ENCODE data around the gene GARRE1. TPM values are rescaled to one million over a fixed set of nuclear protein-coding genes. Genes with fewer than 3 reads are reported as not detected.
A peak's percentile ranks its signal among the peaks of the same experiment; 100 is the strongest.
"Not testable (repeated sequence)": the region's sequence is repeated elsewhere in the genome, so short reads cannot be mapped to it uniquely, and the experiment has no call there.

The GARRE1 gene
- total RNA-seq, 1 donor from 2014 or later, result 69.8 TPM

- Histone ChIP-seq H3K4me2 (peak overlapping the region; percentile 91), H3F3A (ENCODE audit: low read depth) (peaks cover 19% of the 10 kb centered on the region), H3K4me3 (peak overlapping the region; percentile 88), H2AFZ (replicated peaks) (peak overlapping the region; percentile 99), H4K20me1 (ENCODE audit: low read depth) (peaks cover 27% of the 10 kb centered on the region), H3K79me2 (ENCODE audit: low read depth) (peaks cover 38% of the 10 kb centered on the region)
- not testable (repeated sequence) for H3K36me3 Mint-ChIP-seq; H3K9me3 Mint-ChIP-seq; H3K4me1 ChIP-seq; DNase-seq (ENCODE audit: low spot score); H3K27me3 Mint-ChIP-seq (ENCODE audit: insufficient read depth, low read depth); H3K9ac ChIP-seq; H3K36me3 ChIP-seq; H3K27ac ChIP-seq; H3K9me3 ChIP-seq (ENCODE audit: low read depth); H3K27me3 ChIP-seq
- Mint-ChIP-seq H3K4me1 (peaks cover 23% of the 10 kb centered on the region), H3K27ac (peak overlapping the region; percentile 93), H3K4me3 (peak overlapping the region; percentile 98)
Measured at GRCh38 chr19:34253681-34254045, 691 bp upstream of the GARRE1 start.

- Histone ChIP-seq H3K36me3 (no peaks in the 10 kb centered on the region), H3K9me3 (ENCODE audit: low read depth) (no peaks in the 10 kb centered on the region), H3K9ac (peak overlapping the region; percentile 79), H3F3A (ENCODE audit: low read depth) (peaks cover 19% of the 10 kb centered on the region), H3K79me2 (ENCODE audit: low read depth) (peaks cover 50% of the 10 kb centered on the region), H3K27me3 (no peaks in the 10 kb centered on the region), H4K20me1 (ENCODE audit: low read depth) (peaks cover 34% of the 10 kb centered on the region), H2AFZ (replicated peaks) (peak overlapping the region; percentile 39), H3K4me2 (peak overlapping the region; percentile 91), H3K4me1 (peaks cover 5% of the 10 kb centered on the region), H3K27ac (peak overlapping the region; percentile 81), H3K4me3 (peak overlapping the region; percentile 99)
- Mint-ChIP-seq H3K27ac (peak overlapping the region; percentile 33), H3K9me3 (no peaks in the 10 kb centered on the region), H3K4me1 (peaks cover 21% of the 10 kb centered on the region), H3K27me3 (ENCODE audit: insufficient read depth, low read depth) (peaks cover 4% of the 10 kb centered on the region), H3K4me3 (peak overlapping the region; percentile 90), H3K36me3 (peaks cover 3% of the 10 kb centered on the region)
- peak; percentile 71 for DNase-seq (ENCODE audit: low spot score)
- TF ChIP-seq EZH2phosphoT487 (IDR thresholded peaks at IDR 0.05) (no peak), EZH2 (IDR thresholded peaks at IDR 0.05) (no peak), CTCF (IDR thresholded peaks at IDR 0.05) (no peak)
Measured at GRCh38 chr19:34254698-34255432, 511 bp downstream of the GARRE1 start.

- Histone ChIP-seq H3K36me3 (no peaks in the 10 kb centered on the region), H3K9me3 (ENCODE audit: low read depth) (no peaks in the 10 kb centered on the region), H3F3A (ENCODE audit: low read depth) (peaks cover 19% of the 10 kb centered on the region), H3K27me3 (no peaks in the 10 kb centered on the region), H3K9ac (peak overlapping the region; percentile 79), H3K4me1 (peaks cover 6% of the 10 kb centered on the region), H3K79me2 (ENCODE audit: low read depth) (peaks cover 57% of the 10 kb centered on the region), H3K4me3 (peak overlapping the region; percentile 99), H3K27ac (no peak overlapping the region), H3K4me2 (peak overlapping the region; percentile 91), H2AFZ (replicated peaks) (no peak overlapping the region), H4K20me1 (ENCODE audit: low read depth) (peaks cover 36% of the 10 kb centered on the region)
- Mint-ChIP-seq H3K4me3 (peak overlapping the region; percentile 90), H3K36me3 (peaks cover 3% of the 10 kb centered on the region), H3K4me1 (peaks cover 22% of the 10 kb centered on the region), H3K9me3 (no peaks in the 10 kb centered on the region), H3K27me3 (ENCODE audit: insufficient read depth, low read depth) (peaks cover 4% of the 10 kb centered on the region), H3K27ac (peak overlapping the region; percentile 33)
- DNase-seq (ENCODE audit: low spot score), result no peak
- TF ChIP-seq EZH2phosphoT487 (IDR thresholded peaks at IDR 0.05), result no peak
- no peak for TF ChIP-seq CTCF (IDR thresholded peaks at IDR 0.05)
- no peak for TF ChIP-seq EZH2 (IDR thresholded peaks at IDR 0.05)
Measured at GRCh38 chr19:34255546-34255945, 1.2 kb downstream of the GARRE1 start.

GRCh38 chr19:34256835-34257558 lies 2.6 kb downstream of the GARRE1 start:
- peaks cover 50% of the 10 kb centered on the region for H4K20me1 ChIP-seq (ENCODE audit: low read depth)

More at GRCh38 chr19:34256835-34257558, 2.6 kb downstream of the GARRE1 start:
- no peak overlapping the region for H3K4me2 ChIP-seq
- peaks cover 5% of the 10 kb centered on the region for H3K36me3 Mint-ChIP-seq
- H3K9ac ChIP-seq, result no peak overlapping the region
- H3F3A ChIP-seq (ENCODE audit: low read depth), result peaks cover 19% of the 10 kb centered on the region
- H3K9me3 ChIP-seq (ENCODE audit: low read depth), result no peaks in the 10 kb centered on the region
- H2AFZ ChIP-seq (replicated peaks), result no peak overlapping the region
- no peaks in the 10 kb centered on the region for H3K36me3 ChIP-seq
- H3K9me3 Mint-ChIP-seq, result no peaks in the 10 kb centered on the region
- no peak overlapping the region for H3K27ac ChIP-seq
- H3K4me3 ChIP-seq, result no peak overlapping the region
- no peak overlapping the region for H3K4me3 Mint-ChIP-seq
- H3K4me1 Mint-ChIP-seq, result peaks cover 31% of the 10 kb centered on the region
- H3K4me1 ChIP-seq, result peaks cover 11% of the 10 kb centered on the region
- DNase-seq (ENCODE audit: low spot score), result no peak
- TF ChIP-seq EZH2 (IDR thresholded peaks at IDR 0.05), result no peak
- TF ChIP-seq CTCF (IDR thresholded peaks at IDR 0.05), result no peak
- no peak for TF ChIP-seq EZH2phosphoT487 (IDR thresholded peaks at IDR 0.05)
- H3K27me3 Mint-ChIP-seq (ENCODE audit: insufficient read depth, low read depth), result peaks cover 4% of the 10 kb centered on the region
- no peaks in the 10 kb centered on the region for H3K27me3 ChIP-seq
- no peak overlapping the region for H3K27ac Mint-ChIP-seq
- peaks cover 62% of the 10 kb centered on the region for H3K79me2 ChIP-seq (ENCODE audit: low read depth)
